Measurements from ENCODE around the gene MGAT5.

The MGAT5 gene

GRCh38 chr2:134333646-134334189 lies 79.8 kb downstream of the MGAT5 start:
- DNase-seq (ENCODE audit: low read depth): peak; percentile 20

GRCh38 chr2:134334542-134335353 lies 80.9 kb downstream of the MGAT5 start:
- DNase-seq (ENCODE audit: low read depth): peak; percentile 54

- no peak for DNase-seq (ENCODE audit: low read depth)
These were observed 81.7 kb downstream of the MGAT5 start for GRCh38 chr2:134335601-134336000.

- DNase-seq (ENCODE audit: low read depth): no peak
These were observed 82.5 kb downstream of the MGAT5 start for GRCh38 chr2:134336352-134336751.

- no peak for DNase-seq (ENCODE audit: low read depth)
These were observed 83.0 kb downstream of the MGAT5 start for GRCh38 chr2:134336921-134337320.

- DNase-seq (ENCODE audit: low read depth): no peak
These were observed 83.8 kb downstream of the MGAT5 start for GRCh38 chr2:134337631-134338030.

GRCh38 chr2:134338208-134338607 lies 84.3 kb downstream of the MGAT5 start:
- no peak for DNase-seq (ENCODE audit: low read depth)

GRCh38 chr2:134341476-134341875 lies 87.6 kb downstream of the MGAT5 start:
- DNase-seq (ENCODE audit: low read depth): no peak

GRCh38 chr2:134344954-134345697 lies 91.3 kb downstream of the MGAT5 start:
- DNase-seq (ENCODE audit: low read depth): no peak

GRCh38 chr2:134346141-134346540 lies 92.3 kb downstream of the MGAT5 start:
- DNase-seq (ENCODE audit: low read depth): no peak

- DNase-seq (ENCODE audit: low read depth): peak; percentile 24
These were observed 93.9 kb downstream of the MGAT5 start for GRCh38 chr2:134347756-134348155.

- DNase-seq (ENCODE audit: low read depth): peak; percentile 74
These were observed 94.4 kb downstream of the MGAT5 start for GRCh38 chr2:134348239-134348638.

- DNase-seq (ENCODE audit: low read depth): no peak
These were observed 94.9 kb downstream of the MGAT5 start for GRCh38 chr2:134348760-134349159.

- no peak for DNase-seq (ENCODE audit: low read depth)
These were observed 97.1 kb downstream of the MGAT5 start for GRCh38 chr2:134351016-134351415.

GRCh38 chr2:134351899-134352298 lies 98.0 kb downstream of the MGAT5 start:
- DNase-seq (ENCODE audit: low read depth): no peak

GRCh38 chr2:134352844-134353243 lies 99.0 kb downstream of the MGAT5 start:
- DNase-seq (ENCODE audit: low read depth): no peak

GRCh38 chr2:134354611-134355010 lies 100.7 kb downstream of the MGAT5 start:
- DNase-seq (ENCODE audit: low read depth): no peak

GRCh38 chr2:134357814-134358213 lies 103.9 kb downstream of the MGAT5 start:
- no peak for DNase-seq (ENCODE audit: low read depth)

GRCh38 chr2:134359367-134360081 lies 105.7 kb downstream of the MGAT5 start:
- DNase-seq (ENCODE audit: low read depth): no peak

- no peak for DNase-seq (ENCODE audit: low read depth)
These were observed 107.0 kb downstream of the MGAT5 start for GRCh38 chr2:134360745-134361487.

GRCh38 chr2:134361648-134362047 lies 107.8 kb downstream of the MGAT5 start:
- DNase-seq (ENCODE audit: low read depth): no peak
